ENCODE data around the gene ELMO1. TPM values are rescaled to one million over a fixed set of nuclear protein-coding genes. Genes with fewer than 3 reads are reported as not detected.

ELMO1 gene
- total and polyA plus RNA-seq, 10 of the 15 experiments (the other 5 are each of a cell fraction or from before 2014, with no cell fraction given), result 22.6 to 85.9 (median 56.6) TPM

GRCh38 chr7:37118004-37118403 is 330.7 kb downstream of the ELMO1 start (continued):
- TF ChIP-seq CUX1 (IDR thresholded peaks at IDR 0.05; ENCODE audit: insufficient replicate concordance, low read depth, low read length) (no peak), NFYB (IDR thresholded peaks at IDR 0.05; ENCODE audit: insufficient read depth, low read depth, low read length) (no peak)

DNA sequence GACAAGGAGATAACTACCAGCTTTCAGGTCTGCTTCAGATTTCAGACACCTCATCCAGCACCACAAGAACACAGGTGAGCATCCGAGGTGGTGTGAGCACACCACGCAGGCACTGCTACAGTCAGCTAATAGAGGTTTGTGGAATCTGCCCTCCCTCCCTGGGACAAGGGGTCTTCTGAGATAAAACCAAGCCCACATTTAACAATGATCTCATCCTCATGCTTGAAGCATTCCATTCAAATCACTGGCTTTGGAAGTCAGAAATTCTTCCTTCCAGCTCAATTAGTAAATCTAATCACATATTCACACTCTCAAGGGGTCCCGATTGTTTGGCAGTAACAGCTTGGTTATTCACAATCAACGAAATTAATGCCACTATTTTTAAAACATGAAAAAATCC is 331.4 kb downstream of the ELMO1 start:
- no peaks in the 10 kb centered on the region for H3K36me3 ChIP-seq (ENCODE audit: control insufficient read depth in 2 of 2, insufficient read depth in 2 of 2, low read length in 1 of 2)
- no peak overlapping the region for H2AFZ ChIP-seq (ENCODE audit: control insufficient read depth, low read depth, low read length)
- ChIA-PET CTCF (no interaction called here), RAD21 (ENCODE audit: unreplicated experiment) (no interaction called here), POLR2A (no interaction called here), SMC1A (ENCODE audit: uncharacterized antibody, unreplicated experiment) (interaction anchor here (0.6 to 2.4 kb wide), 3 partner anchors 10 to 743 kb away, joined by 3 to 7 read pairs (median 4); no protein-coding TSS in a partner anchor)
- H3K4me2 ChIP-seq (ENCODE audit: control insufficient read depth, insufficient read depth), result no peak overlapping the region
- H3K4me3 ChIP-seq, result no peak overlapping the region
- no peaks in the 10 kb centered on the region for H3K27me3 ChIP-seq (replicated peaks in 1 of 2; ENCODE audit: control insufficient read depth in 2 of 2, insufficient read depth in 2 of 2, low read length in 1 of 2)
- H3K27ac ChIP-seq (ENCODE audit: control insufficient read depth, insufficient read depth), result no peak overlapping the region
- H3K79me2 ChIP-seq (ENCODE audit: control insufficient read depth, insufficient read depth, low read length), result no peaks in the 10 kb centered on the region
- BruUV-seq (replicated peaks), result no TSS peak
- no peak overlapping the region for H3K9ac ChIP-seq (ENCODE audit: control insufficient read depth, insufficient read depth, low read length)
- intact Hi-C loops (cut with micrococcal nuclease; ENCODE audit: unreplicated experiment), result no loop called here
- WGBS (ENCODE audit: insufficient coverage, insufficient replicate concordance, low lambda C conversion rate, missing lambda C conversion rate), result 91% methylated on average over 4 of the region's 4 CpGs
- ATAC-seq, result no peak
- in situ Hi-C loops (cut with MboI), result no loop called here
- no peak for DNase-seq (ENCODE audit: low read depth, low spot score)
- H3K9me3 ChIP-seq (replicated peaks; ENCODE audit: control insufficient read depth, insufficient read depth, low read length), result no peaks in the 10 kb centered on the region
- H4K20me1 ChIP-seq (ENCODE audit: control insufficient read depth, insufficient read depth), result no peaks in the 10 kb centered on the region
- FAIRE-seq, result no peak
- H3K4me1 ChIP-seq (ENCODE audit: control insufficient read depth, insufficient read depth, low read length), result no peaks in the 10 kb centered on the region
- no peak for TF ChIP-seq NKRF (conservative IDR thresholded peaks at IDR 0.05)
- TF ChIP-seq, protein P1, sequence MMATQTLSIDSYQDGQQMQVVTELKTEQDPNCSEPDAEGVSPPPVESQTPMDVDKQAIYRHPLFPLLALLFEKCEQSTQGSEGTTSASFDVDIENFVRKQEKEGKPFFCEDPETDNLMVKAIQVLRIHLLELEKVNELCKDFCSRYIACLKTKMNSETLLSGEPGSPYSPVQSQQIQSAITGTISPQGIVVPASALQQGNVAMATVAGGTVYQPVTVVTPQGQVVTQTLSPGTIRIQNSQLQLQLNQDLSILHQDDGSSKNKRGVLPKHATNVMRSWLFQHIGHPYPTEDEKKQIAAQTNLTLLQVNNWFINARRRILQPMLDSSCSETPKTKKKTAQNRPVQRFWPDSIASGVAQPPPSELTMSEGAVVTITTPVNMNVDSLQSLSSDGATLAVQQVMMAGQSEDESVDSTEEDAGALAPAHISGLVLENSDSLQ (IDR thresholded peaks at IDR 0.05), result no peak
- no peak for TF ChIP-seq NBN (IDR thresholded peaks at IDR 0.05)
- TF ChIP-seq EP300 (IDR thresholded peaks at IDR 0.05; ENCODE audit: borderline replicate concordance in 1 of 2, control insufficient read depth in 1 of 2, low read depth in 2 of 2, low read length in 2 of 2), result no peak
- TF ChIP-seq CUX1 (IDR thresholded peaks at IDR 0.05; ENCODE audit: insufficient replicate concordance, low read depth, low read length), result no peak
- no peak for TF ChIP-seq POU2F2 (IDR thresholded peaks at IDR 0.05; ENCODE audit: borderline replicate concordance, low read depth, low read length)

All from GM12878 (cell line).